Fibroblast of lung (primary cell): ENCODE data around the gene ZNF354B.
"Not testable (repeated sequence)": the region's sequence is repeated elsewhere in the genome, so short reads cannot be mapped to it uniquely, and the experiment has no call there.

ENCODE experiments used
- CTCF ChIP-seq, 2 donors: IDR thresholded peaks in 1 of 2; conservative IDR thresholded peaks in 1 of 2; 1 replicate in 1 of 2; 2 replicates in 1 of 2; pipeline ENCODE4 v1.5.1; 2011 to 2012; ENCODE audit warnings: low read length in 2 of 2, control low read depth in 1 of 2, inconsistent platforms in 1 of 2, low read depth in 1 of 2, mild to moderate bottlenecking in 1 of 2
- EZH2 ChIP-seq: IDR thresholded peaks from 2 replicates; pipeline ENCODE4 v1.5.1; 2012; ENCODE audit warnings: low read length, control low read depth, mild to moderate bottlenecking; ENCODE audit errors: missing control alignments

DNA sequence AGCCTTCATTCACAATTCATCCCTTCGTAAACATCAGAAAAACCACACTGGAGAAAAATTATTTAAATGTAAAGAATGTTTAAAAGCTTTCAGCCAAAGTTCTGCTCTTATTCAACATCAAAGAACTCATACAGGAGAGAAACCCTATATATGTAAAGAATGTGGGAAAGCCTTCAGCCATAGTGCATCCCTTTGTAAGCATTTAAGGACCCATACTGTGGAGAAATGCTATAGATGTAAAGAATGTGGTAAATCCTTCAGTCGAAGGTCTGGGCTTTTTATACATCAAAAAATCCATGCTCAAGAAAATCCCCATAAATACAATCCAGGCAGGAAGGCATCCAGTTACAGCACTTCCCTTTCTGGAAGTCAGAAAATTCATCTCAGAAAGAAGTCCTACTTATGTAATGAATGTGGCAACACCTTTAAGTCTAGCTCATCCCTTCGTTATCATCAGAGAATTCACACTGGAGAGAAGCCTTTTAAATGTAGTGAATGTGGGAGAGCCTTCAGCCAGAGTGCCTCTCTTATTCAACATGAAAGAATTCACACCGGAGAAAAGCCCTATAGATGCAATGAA is 23.5 kb downstream of the ZNF354B start:
- not testable (repeated sequence) for TF ChIP-seq CTCF (conservative IDR thresholded peaks at IDR 0.05 in 1 of 2, IDR thresholded peaks at IDR 0.05 in 1 of 2; ENCODE audit: low read depth in 1 of 2, low read length in 2 of 2); EZH2
